ENCODE data around the gene SIX2. TPM values are rescaled to one million over a fixed set of nuclear protein-coding genes. Genes with fewer than 3 reads are reported as not detected.

SIX2 gene
- total and polyA plus RNA-seq, 2 of the 8 experiments (the other 6 are each of a cell fraction or from before 2014, with no cell fraction given), result 0.47 to 1.0 TPM

DNA sequence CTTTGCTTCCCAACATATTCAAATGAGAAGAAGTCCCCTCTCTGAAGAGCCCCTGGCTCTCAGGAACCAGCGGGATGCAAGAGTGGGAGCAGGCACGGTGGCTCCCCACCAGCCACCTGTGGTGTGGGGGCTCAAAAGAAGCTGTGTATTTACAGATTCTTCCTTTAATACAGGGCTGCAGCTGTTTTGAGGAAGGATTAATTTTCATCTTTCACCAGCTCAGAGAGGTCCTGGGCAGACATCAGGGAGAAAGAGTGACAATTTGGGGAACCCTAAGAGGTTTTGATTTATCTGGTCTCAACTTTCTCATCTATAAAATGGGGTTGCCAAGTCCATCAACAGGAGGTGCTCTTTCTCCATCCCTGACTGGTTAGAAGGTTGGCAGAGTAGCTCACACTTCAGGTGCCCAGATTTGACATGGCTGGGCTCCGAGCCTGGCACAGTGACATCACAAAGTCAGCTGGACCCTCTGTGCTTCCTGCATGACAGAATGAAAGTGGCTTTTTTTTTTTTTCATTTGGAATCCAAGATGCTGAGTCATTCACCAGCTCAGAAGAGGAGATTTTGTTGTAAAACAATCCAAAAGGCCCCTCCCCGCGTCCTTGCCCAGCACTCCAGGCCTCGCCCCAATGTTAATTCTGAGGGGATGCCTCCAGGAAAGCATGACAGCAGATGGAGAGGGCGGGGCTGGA, 15.5 kb upstream of the SIX2 start:
- H2BK15ac ChIP-seq (ENCODE audit: low read length), result no peak overlapping the region
- no peaks in the 10 kb centered on the region for H3K9me3 ChIP-seq (ENCODE audit: insufficient read depth in 2 of 2, low read depth in 1 of 2, low read length in 1 of 2)
- H3K36me3 ChIP-seq (ENCODE audit: control insufficient read depth in 2 of 4, insufficient read depth in 4 of 4, low read length in 3 of 4), result no peaks in the 10 kb centered on the region
- no peak overlapping the region for H2BK5ac ChIP-seq (ENCODE audit: low read depth, low read length)
- H4K8ac ChIP-seq (ENCODE audit: extremely low read depth, insufficient read depth, low read length), result no peak overlapping the region
- no peak overlapping the region for H3K4ac ChIP-seq (replicated peaks; ENCODE audit: insufficient read length, low read depth, low read length)
- H2BK20ac ChIP-seq (ENCODE audit: low read length), result no peak overlapping the region
- no peak overlapping the region for H3K23ac ChIP-seq (ENCODE audit: insufficient read length)
- no peak overlapping the region for H3K9ac ChIP-seq (replicated peaks in 1 of 4; ENCODE audit: extremely low read depth in 1 of 4, low read depth in 3 of 4, low read length in 3 of 4)
- H3K14ac ChIP-seq (ENCODE audit: insufficient read length), result no peak overlapping the region
- H3K79me2 ChIP-seq (ENCODE audit: control insufficient read depth in 1 of 2, insufficient read depth in 2 of 2, low read length in 2 of 2), result no peaks in the 10 kb centered on the region
- H2AFZ ChIP-seq (ENCODE audit: low read length), result no peak overlapping the region
- no peaks in the 10 kb centered on the region for H3K79me1 ChIP-seq (ENCODE audit: low read depth, low read length)
- no peak overlapping the region for H2BK120ac ChIP-seq (replicated peaks; ENCODE audit: low read depth, low read length)
- no peak overlapping the region for H2BK12ac ChIP-seq (ENCODE audit: low read depth, low read length)
- no peak overlapping the region for H3K4me3 ChIP-seq (ENCODE audit: extremely low read depth in 1 of 4, insufficient read depth in 2 of 4, low read depth in 3 of 4, low read length in 4 of 4)
- H3K4me1 ChIP-seq (replicated peaks in 1 of 4; ENCODE audit: control insufficient read depth in 3 of 4, insufficient read depth in 4 of 4, low read length in 3 of 4), result peaks cover 0 to 4% (median 0%) of the 10 kb centered on the region in 4 experiments; a peak in 1 of 7 replicates
- H3K27ac ChIP-seq (ENCODE audit: low read depth, low read length), result no peak overlapping the region
- H3K18ac ChIP-seq (ENCODE audit: extremely low read depth, low read length), result no peak overlapping the region
- H3K23me2 ChIP-seq (ENCODE audit: low read depth, low read length), result no peaks in the 10 kb centered on the region
- FAIRE-seq (no peak), DNase-seq (ENCODE audit: low read depth in 1 of 2, low spot score in 2 of 2) (no peak)
- peaks cover 0 to 2% (median 0%) of the 10 kb centered on the region in 4 experiments; a peak in 3 of 7 replicates for H3K27me3 ChIP-seq (replicated peaks in 1 of 4; ENCODE audit: control insufficient read depth in 3 of 4, extremely low read depth in 1 of 4, insufficient read depth in 3 of 4, low read length in 3 of 4)
- POLR2A ChIA-PET (ENCODE audit: partially characterized antibody), result no interaction called here
- H3K56ac ChIP-seq (replicated peaks; ENCODE audit: insufficient read length, low read depth, low read length), result no peak overlapping the region
- H4K91ac ChIP-seq (replicated peaks; ENCODE audit: insufficient read length, low read length), result no peak overlapping the region
- no peak overlapping the region for H4K5ac ChIP-seq (ENCODE audit: insufficient read length, low read depth, low read length)
- CTCF ChIA-PET (ENCODE audit: partially characterized antibody), result interaction anchor here (0.6 to 2.5 kb wide), 6 partner anchors 10 to 43 kb away, joined by 3 to 12 read pairs (median 4); no protein-coding TSS in a partner anchor
- H4K20me1 ChIP-seq (replicated peaks in 1 of 2; ENCODE audit: control insufficient read depth in 1 of 2, insufficient read depth in 2 of 2, low read length in 2 of 2), result no peaks in the 10 kb centered on the region
- WGBS, 2 experiments (ENCODE audit: extremely low coverage in 1 of 2, insufficient coverage in 1 of 2, insufficient read length in 1 of 2, insufficient replicate concordance in 2 of 2, low coverage in 1 of 2, low lambda C conversion rate in 2 of 2, missing lambda C conversion rate in 1 of 2), result 88% methylated on average over 7 of the region's 7 CpGs; no CpG with 5 or more reads in 1 of the 2 experiments
- no peak overlapping the region for H3K4me2 ChIP-seq (ENCODE audit: insufficient read depth in 1 of 2, low read depth in 2 of 2, low read length in 2 of 2)
- no peak overlapping the region for H2AK5ac ChIP-seq (ENCODE audit: low read depth, low read length)
- TF ChIP-seq BACH1 (IDR thresholded peaks at IDR 0.05; ENCODE audit: low read length) (peak; percentile 29; the same call in 1 of the 2 replicates), CREB1 (IDR thresholded peaks at IDR 0.05) (no peak), POLR2A (IDR thresholded peaks at IDR 0.05; ENCODE audit: control extremely low read depth in 1 of 2, low read depth in 2 of 2, low read length in 2 of 2) (no peak), RBBP5 (IDR thresholded peaks at IDR 0.05; ENCODE audit: borderline replicate concordance, low read depth, low read length) (no peak), SP2 (IDR thresholded peaks at IDR 0.05; ENCODE audit: low read length) (no peak), RXRA (IDR thresholded peaks at IDR 0.05; ENCODE audit: insufficient read depth, low read depth, low read length) (no peak), CBX5 (IDR thresholded peaks at IDR 0.05; ENCODE audit: low read depth, low read length) (no peak), SIX5 (IDR thresholded peaks at IDR 0.05; ENCODE audit: low read depth, low read length) (no peak)
- TF ChIP-seq, protein P1, sequence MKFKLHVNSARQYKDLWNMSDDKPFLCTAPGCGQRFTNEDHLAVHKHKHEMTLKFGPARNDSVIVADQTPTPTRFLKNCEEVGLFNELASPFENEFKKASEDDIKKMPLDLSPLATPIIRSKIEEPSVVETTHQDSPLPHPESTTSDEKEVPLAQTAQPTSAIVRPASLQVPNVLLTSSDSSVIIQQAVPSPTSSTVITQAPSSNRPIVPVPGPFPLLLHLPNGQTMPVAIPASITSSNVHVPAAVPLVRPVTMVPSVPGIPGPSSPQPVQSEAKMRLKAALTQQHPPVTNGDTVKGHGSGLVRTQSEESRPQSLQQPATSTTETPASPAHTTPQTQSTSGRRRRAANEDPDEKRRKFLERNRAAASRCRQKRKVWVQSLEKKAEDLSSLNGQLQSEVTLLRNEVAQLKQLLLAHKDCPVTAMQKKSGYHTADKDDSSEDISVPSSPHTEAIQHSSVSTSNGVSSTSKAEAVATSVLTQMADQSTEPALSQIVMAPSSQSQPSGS (IDR thresholded peaks at IDR 0.05; ENCODE audit: low read length), result no peak
- TF ChIP-seq, protein P2, sequence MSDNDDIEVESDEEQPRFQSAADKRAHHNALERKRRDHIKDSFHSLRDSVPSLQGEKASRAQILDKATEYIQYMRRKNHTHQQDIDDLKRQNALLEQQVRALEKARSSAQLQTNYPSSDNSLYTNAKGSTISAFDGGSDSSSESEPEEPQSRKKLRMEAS (IDR thresholded peaks at IDR 0.05), result no peak
